GM10266 (cell line): ENCODE data around the gene MEGF6.

Source experiments
- DNase-seq: peaks from one replicate; pipeline ENCODE4 v3.0.0; 2012; ENCODE audit errors: extremely low spot score
- TF ChIP-seq, protein P1 (sequence below): IDR thresholded peaks from 2 replicates; pipeline ENCODE4 v1.5.1; 2012; ENCODE audit warnings: mild to moderate bottlenecking, low read depth; ENCODE audit not compliant: control insufficient read depth, insufficient read depth; ENCODE audit errors: missing control alignments

Gene MEGF6

DNA sequence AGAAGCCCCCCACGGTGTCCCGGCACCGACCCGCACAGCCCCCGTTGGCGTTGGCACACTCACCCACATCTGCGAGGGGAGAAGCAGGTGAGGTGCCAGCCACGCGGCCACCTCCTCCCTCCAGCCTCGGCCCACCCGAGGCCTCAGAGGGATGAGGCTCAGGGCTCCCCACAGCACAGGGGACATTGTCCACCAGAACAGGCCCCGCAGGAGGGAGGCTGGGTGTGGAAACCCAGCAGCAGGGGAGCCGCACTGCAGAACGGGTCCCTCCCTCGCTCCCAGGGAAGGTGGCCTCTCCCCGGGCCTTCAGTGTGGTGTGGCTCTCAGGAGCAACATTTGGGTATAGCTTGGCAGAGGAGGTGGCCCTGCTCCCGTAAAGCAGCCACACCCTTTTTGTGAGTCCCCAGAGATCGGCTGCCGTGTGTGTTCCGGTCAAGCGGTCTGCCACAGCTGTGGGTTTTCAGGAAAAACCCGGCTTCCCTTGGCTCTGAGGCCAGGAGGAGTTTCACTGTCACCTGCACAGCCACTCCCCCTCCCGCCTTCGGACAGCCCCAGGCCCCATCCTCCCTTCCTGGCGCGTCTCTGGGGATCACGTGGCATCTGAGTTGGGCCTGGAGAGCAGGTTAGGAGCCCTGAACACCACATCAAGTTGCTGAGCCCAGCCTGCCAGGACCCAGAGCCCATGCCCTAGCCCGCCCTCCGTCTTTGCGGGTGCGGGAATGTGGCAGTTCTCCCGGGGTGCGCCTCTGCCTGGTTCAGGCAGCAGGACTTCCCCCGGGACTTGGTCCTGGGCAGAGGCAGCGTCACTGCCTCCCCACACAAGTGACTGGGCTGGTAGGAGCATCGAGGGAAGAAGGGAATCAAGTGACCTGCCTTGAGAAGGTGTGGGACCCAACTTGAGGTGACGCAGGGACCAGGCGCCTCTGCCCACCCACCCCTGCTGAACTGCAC is 64.0 kb downstream of the MEGF6 start:
- TF ChIP-seq, protein P1, sequence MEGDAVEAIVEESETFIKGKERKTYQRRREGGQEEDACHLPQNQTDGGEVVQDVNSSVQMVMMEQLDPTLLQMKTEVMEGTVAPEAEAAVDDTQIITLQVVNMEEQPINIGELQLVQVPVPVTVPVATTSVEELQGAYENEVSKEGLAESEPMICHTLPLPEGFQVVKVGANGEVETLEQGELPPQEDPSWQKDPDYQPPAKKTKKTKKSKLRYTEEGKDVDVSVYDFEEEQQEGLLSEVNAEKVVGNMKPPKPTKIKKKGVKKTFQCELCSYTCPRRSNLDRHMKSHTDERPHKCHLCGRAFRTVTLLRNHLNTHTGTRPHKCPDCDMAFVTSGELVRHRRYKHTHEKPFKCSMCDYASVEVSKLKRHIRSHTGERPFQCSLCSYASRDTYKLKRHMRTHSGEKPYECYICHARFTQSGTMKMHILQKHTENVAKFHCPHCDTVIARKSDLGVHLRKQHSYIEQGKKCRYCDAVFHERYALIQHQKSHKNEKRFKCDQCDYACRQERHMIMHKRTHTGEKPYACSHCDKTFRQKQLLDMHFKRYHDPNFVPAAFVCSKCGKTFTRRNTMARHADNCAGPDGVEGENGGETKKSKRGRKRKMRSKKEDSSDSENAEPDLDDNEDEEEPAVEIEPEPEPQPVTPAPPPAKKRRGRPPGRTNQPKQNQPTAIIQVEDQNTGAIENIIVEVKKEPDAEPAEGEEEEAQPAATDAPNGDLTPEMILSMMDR, result no peak
- no peak for DNase-seq

DNA sequence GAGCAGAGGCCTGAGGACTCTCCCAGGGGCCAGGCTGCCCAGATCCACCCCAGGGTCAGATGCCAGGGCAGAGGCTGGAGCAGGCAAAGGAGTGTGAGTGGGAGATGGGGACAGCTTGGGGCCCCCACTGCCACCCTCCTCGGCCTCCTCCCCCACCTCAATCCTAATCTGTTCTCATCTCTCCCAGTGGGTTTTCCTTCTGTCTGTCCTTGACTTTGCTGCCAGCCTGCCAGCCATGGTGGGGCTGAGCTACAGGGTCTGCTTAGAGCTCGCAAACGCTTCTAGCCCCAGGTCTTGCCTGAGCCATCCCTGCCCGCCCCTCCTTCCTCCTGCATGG is 65.3 kb downstream of the MEGF6 start:
- no peak for DNase-seq
- TF ChIP-seq, protein P1, result no peak

DNA sequence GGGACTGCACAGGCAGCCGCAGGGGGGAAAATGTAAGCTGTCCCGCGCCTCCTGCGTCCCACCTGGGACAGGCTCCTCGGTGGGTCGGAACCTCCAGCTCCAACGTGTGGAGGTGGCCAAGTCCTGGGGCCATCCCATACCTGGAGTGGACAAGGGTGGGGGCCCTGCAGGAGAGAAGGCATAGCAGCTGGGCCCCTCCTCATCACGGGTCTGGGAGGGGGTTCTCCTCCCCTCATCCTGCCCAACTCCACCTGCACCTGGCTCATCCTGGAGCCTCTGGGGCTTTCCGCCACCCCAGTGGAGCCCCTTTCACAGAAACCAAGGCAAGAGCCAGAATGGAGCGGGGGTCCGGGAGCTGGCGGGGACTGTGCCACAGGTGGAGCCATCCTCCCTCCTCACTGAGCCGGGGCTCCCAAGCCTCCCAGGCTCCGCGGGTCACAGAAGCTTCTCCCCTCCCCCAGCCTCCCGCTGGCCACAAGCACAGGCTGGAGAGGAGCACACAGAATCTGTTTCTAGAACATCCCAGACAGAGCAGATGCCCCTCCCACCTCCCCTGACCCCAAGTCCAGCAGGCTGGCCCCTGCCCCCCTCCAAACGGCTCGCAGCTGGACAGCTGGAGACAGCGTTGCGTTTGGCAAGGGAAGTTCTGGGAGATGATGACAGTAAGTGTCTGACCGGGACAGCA is 65.8 kb downstream of the MEGF6 start:
- TF ChIP-seq, protein P1, result no peak
- no peak for DNase-seq

DNA sequence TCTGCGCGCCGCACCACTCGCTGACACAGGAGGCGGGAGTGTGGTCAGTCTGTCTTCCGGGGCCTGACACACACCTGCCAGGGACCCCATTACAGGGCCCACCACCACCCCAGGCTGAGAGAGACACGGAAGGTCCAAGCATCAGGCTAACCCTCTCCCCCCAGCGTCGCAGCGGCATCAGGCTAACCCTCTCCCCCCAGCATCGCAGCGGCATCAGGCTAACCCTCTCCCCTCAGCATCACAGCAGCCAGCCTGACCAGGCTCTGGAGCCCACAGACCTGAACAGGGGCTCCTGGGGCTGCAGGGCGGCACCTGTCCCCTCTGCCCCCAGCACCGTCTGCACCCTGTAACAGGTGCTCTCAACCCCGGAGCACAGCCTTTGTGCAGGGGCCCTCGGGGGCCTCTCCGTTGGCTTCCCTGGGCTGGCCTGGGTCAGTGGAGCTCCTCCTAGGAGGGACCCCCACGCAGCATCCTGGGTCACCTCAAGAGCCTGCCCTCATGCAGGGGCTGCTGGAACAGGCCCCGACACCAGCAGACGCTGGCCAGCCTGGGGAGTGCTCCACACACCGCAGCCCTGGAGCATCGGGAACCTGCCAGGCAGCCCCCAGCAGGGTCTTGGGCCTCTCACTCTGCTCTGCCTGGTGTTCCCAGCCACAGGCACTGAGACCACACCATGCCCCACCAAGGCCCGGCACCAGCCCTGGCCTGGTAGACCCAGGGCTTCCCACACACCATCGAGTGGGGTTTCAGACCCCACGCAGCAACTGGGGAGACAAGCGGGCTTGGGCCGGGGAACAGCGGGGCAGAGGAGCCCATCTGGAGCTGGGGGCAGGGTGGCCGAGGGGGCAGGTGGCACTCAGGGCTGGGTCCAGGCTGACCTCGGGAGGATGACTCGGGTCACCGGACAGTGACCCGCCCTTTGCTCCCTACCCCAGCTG is 67.0 kb downstream of the MEGF6 start:
- TF ChIP-seq, protein P1, result no peak

DNA sequence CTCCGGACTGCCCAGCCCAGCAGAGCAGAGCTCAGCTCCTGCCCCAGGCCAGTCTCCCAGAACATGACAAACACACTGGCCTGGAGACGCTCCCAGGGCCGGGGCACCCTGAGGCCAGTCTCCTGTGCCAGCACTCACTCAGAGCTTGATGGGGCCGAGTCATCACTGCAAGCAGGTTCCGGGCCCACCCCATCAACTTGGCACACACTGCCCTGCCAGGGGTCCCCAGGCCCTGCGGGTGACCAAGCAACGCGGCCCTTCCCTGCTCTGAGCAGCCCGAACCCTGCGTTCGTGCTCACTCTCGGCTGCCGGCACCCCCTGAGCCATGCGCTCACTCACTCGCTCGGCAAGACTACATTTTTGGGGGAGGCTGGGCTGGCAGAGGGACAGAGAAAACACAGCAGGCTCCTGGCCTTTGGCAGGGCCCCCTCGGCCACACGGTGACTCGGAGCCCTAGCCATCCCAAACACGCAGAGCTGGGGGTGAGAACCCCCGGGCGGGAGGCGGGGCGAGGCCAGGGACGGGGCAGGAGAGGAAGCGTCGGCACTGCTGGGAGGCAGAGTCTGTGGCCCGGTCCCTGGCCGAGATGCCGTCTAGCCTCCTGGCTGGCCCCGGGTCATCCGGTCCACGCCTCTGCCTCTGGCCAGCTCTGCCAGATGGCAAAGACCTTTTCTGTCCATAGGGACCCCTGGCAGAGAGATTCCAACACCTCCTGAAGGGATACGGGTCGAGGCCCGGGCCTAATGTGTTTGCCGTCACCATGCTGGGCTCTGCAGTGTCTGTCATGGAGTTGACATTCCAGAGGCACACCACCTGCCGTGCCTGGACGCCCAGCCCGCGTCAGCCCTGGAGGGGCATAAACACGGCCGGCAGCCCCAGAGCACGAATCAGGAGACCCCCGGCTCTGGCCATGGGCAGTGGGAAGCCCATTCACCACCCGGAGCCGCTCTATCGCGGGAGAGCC is 68.0 kb downstream of the MEGF6 start:
- no peak for DNase-seq
- TF ChIP-seq, protein P1, result no peak

More for the DNA sequence above, 67.0 kb downstream of the MEGF6 start:
- no peak for DNase-seq

DNA sequence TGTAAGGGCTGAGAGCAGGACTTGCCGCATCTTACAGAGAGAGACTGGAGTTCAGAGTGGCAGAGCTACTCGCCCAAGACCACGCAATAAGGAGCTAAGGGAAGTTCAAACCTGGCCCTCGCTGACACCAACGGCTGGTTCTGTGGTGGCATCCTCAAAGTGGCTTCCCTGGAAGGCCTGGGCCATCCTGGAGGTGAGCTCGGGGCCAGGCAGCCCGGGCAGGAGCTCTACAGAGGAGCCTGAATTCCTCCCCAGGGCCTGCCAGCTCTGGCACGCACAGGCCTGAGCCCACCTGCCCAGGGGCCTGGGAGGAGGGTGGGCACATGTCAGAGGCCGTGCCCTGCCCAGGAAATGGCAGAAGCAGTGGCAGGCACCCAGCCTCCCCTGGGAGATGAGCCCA is 68.6 kb downstream of the MEGF6 start:
- TF ChIP-seq, protein P1, result no peak
- no peak for DNase-seq
